Stimulated activated CD8-positive, alpha-beta memory T cell treated with anti-CD3 and anti-CD28 coated beads, Interleukin-2, amount 100 ng/mL, for 1 hour (primary cell): ENCODE data around the gene GNB2.
"Not testable (repeated sequence)": the region's sequence is repeated elsewhere in the genome, so short reads cannot be mapped to it uniquely, and the experiment has no call there.

Experiments
- DNase-seq, 2 donors: peaks; one replicate each; pipeline ENCODE4 v3.0.0-alpha.2; 2020; ENCODE audit warnings: low read depth in 2 of 2

Gene GNB2

GRCh38 chr7:100694098-100694745 lies 20.7 kb downstream of the GNB2 start, which contains the start of gene GIGYF1:
GIGYF1 (minus strand) TSS chr7:100694250; CDS start chr7:100688238, 6,012 bp downstream.
- peak in 1 of 2 donors; percentile 56 for DNase-seq

- DNase-seq, result no peak
Observed at GRCh38 chr7:100696123-100696521, 22.6 kb downstream of the GNB2 start.

- no peak for DNase-seq
Observed at GRCh38 chr7:100699018-100699417, 25.5 kb downstream of the GNB2 start.

GRCh38 chr7:100701089-100701488 lies 27.5 kb downstream of the GNB2 start:
- DNase-seq, result not testable (repeated sequence)

GRCh38 chr7:100705320-100705752 lies 31.8 kb downstream of the GNB2 start:
- peak; percentile 43 to 52 for DNase-seq

GRCh38 chr7:100705753-100706671 lies 32.5 kb downstream of the GNB2 start, which contains the start of gene POP7:
POP7 (plus strand) TSS chr7:100706121; CDS start chr7:100706831, 710 bp downstream.
- peak; percentile 98 for DNase-seq

- no peak for DNase-seq
Observed at GRCh38 chr7:100706672-100707311, 33.3 kb downstream of the GNB2 start.

- DNase-seq, result no peak
Observed at GRCh38 chr7:100708395-100708794, 34.9 kb downstream of the GNB2 start.

GRCh38 chr7:100710452-100710851 lies 36.9 kb downstream of the GNB2 start:
- no peak for DNase-seq

GRCh38 chr7:100711369-100711768 lies 37.8 kb downstream of the GNB2 start:
- DNase-seq, result no peak

- DNase-seq, result no peak
Observed at GRCh38 chr7:100714725-100715124, 41.2 kb downstream of the GNB2 start.

- not testable (repeated sequence) for DNase-seq
Observed at GRCh38 chr7:100717073-100717472, 43.5 kb downstream of the GNB2 start.

GRCh38 chr7:100719523-100720278 lies 46.2 kb downstream of the GNB2 start:
- no peak for DNase-seq

GRCh38 chr7:100720279-100720670 lies 46.7 kb downstream of the GNB2 start, which contains the start of gene EPO:
EPO (plus strand) TSS chr7:100720468; CDS start chr7:100720981, 513 bp downstream.
- DNase-seq, result no peak

- DNase-seq, result no peak
Observed at GRCh38 chr7:100720671-100721504, 47.3 kb downstream of the GNB2 start.

- DNase-seq, result no peak
Observed at GRCh38 chr7:100721505-100721812, 47.9 kb downstream of the GNB2 start.

- no peak for DNase-seq
Observed at GRCh38 chr7:100722480-100723212, 49.1 kb downstream of the GNB2 start.

- DNase-seq, result no peak
Observed at GRCh38 chr7:100723732-100724275, 50.3 kb downstream of the GNB2 start.

- not testable (repeated sequence) for DNase-seq
Observed at GRCh38 chr7:100724364-100724763, 50.8 kb downstream of the GNB2 start.
